NB4 (cell line): ENCODE measurements around the gene ZSWIM3.
A peak's percentile ranks its signal among the peaks of the same experiment; 100 is the strongest.

Experiments
- DNase-seq: peaks from one replicate; pipeline ENCODE4 v3.0.0; 2010; ENCODE audit warnings: low read depth
- H3K4me3 ChIP-seq: one replicate; pipeline ENCODE4 v1.5.1; 2011; ENCODE audit warnings: mild to moderate bottlenecking, low read depth, low read length, moderate library complexity
- CTCF ChIP-seq: IDR thresholded peaks from one replicate; pipeline ENCODE4 v1.5.1; 2012; ENCODE audit warnings: low read depth, low read length
- MAX ChIP-seq: IDR thresholded peaks from 2 replicates; pipeline ENCODE4 v1.6.1; 2011; ENCODE audit warnings: low read depth, low read length
- MYC ChIP-seq: IDR thresholded peaks from 2 replicates; pipeline ENCODE4 v1.6.1; 2011; ENCODE audit warnings: low read depth, low read length
- POLR2A ChIP-seq: IDR thresholded peaks from 2 replicates; pipeline ENCODE4 v1.6.1; 2011; ENCODE audit warnings: mild to moderate bottlenecking; ENCODE audit not compliant: insufficient read length; ENCODE audit errors: extremely low read depth

ZSWIM3 gene

GRCh38 chr20:45821947-45822346 lies 35.5 kb upstream of the ZSWIM3 start:
- DNase-seq, result no peak
- H3K4me3 ChIP-seq, result no peak overlapping the region
- no peak for TF ChIP-seq MAX
- TF ChIP-seq POLR2A, result no peak
- TF ChIP-seq CTCF, result no peak
- no peak for TF ChIP-seq MYC

GRCh38 chr20:45822857-45823256 lies 34.6 kb upstream of the ZSWIM3 start:
- no peak for TF ChIP-seq POLR2A
- TF ChIP-seq CTCF, result no peak
- no peak for TF ChIP-seq MYC
- no peak for TF ChIP-seq MAX
- DNase-seq, result no peak
- no peak overlapping the region for H3K4me3 ChIP-seq

GRCh38 chr20:45823949-45824835 lies 33.2 kb upstream of the ZSWIM3 start:
- H3K4me3 ChIP-seq, result no peak overlapping the region
- DNase-seq, result peak; percentile 66
- TF ChIP-seq MYC (no peak), CTCF (peak; percentile 59)

GRCh38 chr20:45826381-45827019 lies 30.9 kb upstream of the ZSWIM3 start:
- no peak for DNase-seq

GRCh38 chr20:45827030-45827652 lies 30.3 kb upstream of the ZSWIM3 start, which contains the start of gene TNNC2:
TSS of gene TNNC2 (minus strand) at chr20:45827312. CDS start at chr20:45827248, 64 bp downstream.
- no peak within 1 kb of the TSS for H3K4me3 ChIP-seq
- DNase-seq, result no peak
- TF ChIP-seq POLR2A (no peak), MAX (no peak), MYC (no peak), CTCF (no peak)

More at GRCh38 chr20:45826381-45827019, 30.9 kb upstream of the ZSWIM3 start:
- no peak overlapping the region for H3K4me3 ChIP-seq
- no peak for TF ChIP-seq MYC
- TF ChIP-seq CTCF, result no peak
